HCT116 (cell line): ENCODE measurements around the gene BTG1.

ENCODE experiments used
- CBX3 ChIP-seq: IDR thresholded peaks from 2 replicates; pipeline ENCODE4 v1.6.1; 2012; ENCODE audit warnings: low read depth
- EGR1 ChIP-seq: IDR thresholded peaks from 2 replicates; pipeline ENCODE4 v1.6.1; 2012; ENCODE audit warnings: low read depth
- EZH2 ChIP-seq: fragments of 200-600 bp; sonication (generic); IDR thresholded peaks from 2 replicates; pipeline ENCODE4 v1.6.1; 2017; ENCODE audit warnings: antibody characterized with exemption, mixed run types
- EZH2phosphoT487 ChIP-seq: fragments of 200-600 bp; IDR thresholded peaks from 2 replicates; pipeline ENCODE4 v1.6.1; 2018; ENCODE audit warnings: antibody characterized with exemption, borderline replicate concordance
- POLR2A ChIP-seq: IDR thresholded peaks from 2 replicates; pipeline ENCODE4 v1.7.0; 2011; ENCODE audit warnings: borderline replicate concordance; ENCODE audit not compliant: insufficient read depth, insufficient read length; ENCODE audit errors: extremely low read depth
- POLR2AphosphoS5 ChIP-seq: IDR thresholded peaks from 2 replicates; pipeline ENCODE4 v1.6.1; 2011; ENCODE audit warnings: mild to moderate bottlenecking, low read depth, low read length, moderate library complexity
- RAD21 ChIP-seq: IDR thresholded peaks from 2 replicates; pipeline ENCODE4 v1.6.1; 2012; ENCODE audit warnings: low read depth, mild to moderate bottlenecking
- SIN3A ChIP-seq: IDR thresholded peaks from 2 replicates; pipeline ENCODE4 v1.6.1; 2012; ENCODE audit warnings: low read depth
- TCF7L2 ChIP-seq: IDR thresholded peaks from 2 replicates; pipeline ENCODE4 v1.7.0; 2011; ENCODE audit warnings: borderline replicate concordance, inconsistent platforms; ENCODE audit not compliant: insufficient read depth, insufficient read length; ENCODE audit errors: extremely low read depth
- YY1 ChIP-seq: IDR thresholded peaks from 2 replicates; pipeline ENCODE4 v1.6.1; 2011; ENCODE audit warnings: low read length, low read depth, moderate library complexity, mild to moderate bottlenecking; ENCODE audit not compliant: insufficient replicate concordance; ENCODE audit errors: extremely low read depth
- TF ChIP-seq, protein P1 (sequence below), 3 experiments: fragments of 200-600 bp in 1 of 3; sonication (generic) in 1 of 3; IDR thresholded peaks in 2 of 3; conservative IDR thresholded peaks in 1 of 3; 2 replicates each; pipeline ENCODE4 v1.5.1; 2012 to 2017; ENCODE audit warnings: low read depth in 2 of 3, low read length in 2 of 3, antibody characterized with exemption in 1 of 3, borderline replicate concordance in 1 of 3, control low read depth in 1 of 3, mild to moderate bottlenecking in 1 of 3, mixed read lengths in 1 of 3, mixed run types in 1 of 3, moderate library complexity in 1 of 3; ENCODE audit not compliant: insufficient read depth in 1 of 3
- TF ChIP-seq, protein P2 (sequence below): IDR thresholded peaks from 2 replicates; pipeline ENCODE4 v1.6.1; 2012
- TF ChIP-seq, protein P3 (sequence below): IDR thresholded peaks from 2 replicates; pipeline ENCODE4 v1.6.1; 2012; ENCODE audit warnings: low read depth
- TF ChIP-seq, protein P4 (sequence below): IDR thresholded peaks from 2 replicates; pipeline ENCODE4 v1.6.1; 2011; ENCODE audit warnings: mild to moderate bottlenecking, low read length, moderate library complexity; ENCODE audit not compliant: insufficient replicate concordance; ENCODE audit errors: extremely low read depth

DNA sequence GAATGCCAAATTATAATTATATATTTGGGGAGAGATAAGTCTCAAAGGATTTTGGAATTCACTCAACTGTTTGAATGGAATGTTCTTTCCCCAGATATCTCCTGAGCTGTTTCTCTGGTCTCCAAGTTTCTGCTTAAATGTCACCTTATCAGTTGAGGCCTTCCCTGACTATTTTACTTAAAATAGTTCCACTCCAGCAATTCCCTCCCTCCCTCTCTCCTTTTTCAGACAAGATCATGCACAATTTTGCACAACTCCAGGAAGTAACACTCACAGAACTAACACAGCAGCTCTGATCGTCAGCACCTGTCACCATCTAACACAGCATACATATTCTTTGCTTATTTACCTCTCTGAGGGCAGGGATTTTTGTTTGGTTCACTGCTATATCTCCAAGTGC is 12.5 kb downstream of the BTG1 start:
- TF ChIP-seq CBX3 (no peak), TCF7L2 (no peak), YY1 (no peak), EGR1 (no peak), POLR2A (no peak), RAD21 (no peak), EZH2 (no peak), SIN3A (no peak), POLR2AphosphoS5 (no peak), EZH2phosphoT487 (no peak)
- TF ChIP-seq, protein P1, sequence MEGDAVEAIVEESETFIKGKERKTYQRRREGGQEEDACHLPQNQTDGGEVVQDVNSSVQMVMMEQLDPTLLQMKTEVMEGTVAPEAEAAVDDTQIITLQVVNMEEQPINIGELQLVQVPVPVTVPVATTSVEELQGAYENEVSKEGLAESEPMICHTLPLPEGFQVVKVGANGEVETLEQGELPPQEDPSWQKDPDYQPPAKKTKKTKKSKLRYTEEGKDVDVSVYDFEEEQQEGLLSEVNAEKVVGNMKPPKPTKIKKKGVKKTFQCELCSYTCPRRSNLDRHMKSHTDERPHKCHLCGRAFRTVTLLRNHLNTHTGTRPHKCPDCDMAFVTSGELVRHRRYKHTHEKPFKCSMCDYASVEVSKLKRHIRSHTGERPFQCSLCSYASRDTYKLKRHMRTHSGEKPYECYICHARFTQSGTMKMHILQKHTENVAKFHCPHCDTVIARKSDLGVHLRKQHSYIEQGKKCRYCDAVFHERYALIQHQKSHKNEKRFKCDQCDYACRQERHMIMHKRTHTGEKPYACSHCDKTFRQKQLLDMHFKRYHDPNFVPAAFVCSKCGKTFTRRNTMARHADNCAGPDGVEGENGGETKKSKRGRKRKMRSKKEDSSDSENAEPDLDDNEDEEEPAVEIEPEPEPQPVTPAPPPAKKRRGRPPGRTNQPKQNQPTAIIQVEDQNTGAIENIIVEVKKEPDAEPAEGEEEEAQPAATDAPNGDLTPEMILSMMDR (IDR thresholded peaks at IDR 0.05 in 2 of 3, conservative IDR thresholded peaks at IDR 0.05 in 1 of 3; ENCODE audit: borderline replicate concordance in 1 of 3, insufficient read depth in 1 of 3, low read depth in 2 of 3, low read length in 2 of 3), result no peak
- TF ChIP-seq, protein P2, sequence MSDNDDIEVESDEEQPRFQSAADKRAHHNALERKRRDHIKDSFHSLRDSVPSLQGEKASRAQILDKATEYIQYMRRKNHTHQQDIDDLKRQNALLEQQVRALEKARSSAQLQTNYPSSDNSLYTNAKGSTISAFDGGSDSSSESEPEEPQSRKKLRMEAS, result no peak
- TF ChIP-seq, protein P3, sequence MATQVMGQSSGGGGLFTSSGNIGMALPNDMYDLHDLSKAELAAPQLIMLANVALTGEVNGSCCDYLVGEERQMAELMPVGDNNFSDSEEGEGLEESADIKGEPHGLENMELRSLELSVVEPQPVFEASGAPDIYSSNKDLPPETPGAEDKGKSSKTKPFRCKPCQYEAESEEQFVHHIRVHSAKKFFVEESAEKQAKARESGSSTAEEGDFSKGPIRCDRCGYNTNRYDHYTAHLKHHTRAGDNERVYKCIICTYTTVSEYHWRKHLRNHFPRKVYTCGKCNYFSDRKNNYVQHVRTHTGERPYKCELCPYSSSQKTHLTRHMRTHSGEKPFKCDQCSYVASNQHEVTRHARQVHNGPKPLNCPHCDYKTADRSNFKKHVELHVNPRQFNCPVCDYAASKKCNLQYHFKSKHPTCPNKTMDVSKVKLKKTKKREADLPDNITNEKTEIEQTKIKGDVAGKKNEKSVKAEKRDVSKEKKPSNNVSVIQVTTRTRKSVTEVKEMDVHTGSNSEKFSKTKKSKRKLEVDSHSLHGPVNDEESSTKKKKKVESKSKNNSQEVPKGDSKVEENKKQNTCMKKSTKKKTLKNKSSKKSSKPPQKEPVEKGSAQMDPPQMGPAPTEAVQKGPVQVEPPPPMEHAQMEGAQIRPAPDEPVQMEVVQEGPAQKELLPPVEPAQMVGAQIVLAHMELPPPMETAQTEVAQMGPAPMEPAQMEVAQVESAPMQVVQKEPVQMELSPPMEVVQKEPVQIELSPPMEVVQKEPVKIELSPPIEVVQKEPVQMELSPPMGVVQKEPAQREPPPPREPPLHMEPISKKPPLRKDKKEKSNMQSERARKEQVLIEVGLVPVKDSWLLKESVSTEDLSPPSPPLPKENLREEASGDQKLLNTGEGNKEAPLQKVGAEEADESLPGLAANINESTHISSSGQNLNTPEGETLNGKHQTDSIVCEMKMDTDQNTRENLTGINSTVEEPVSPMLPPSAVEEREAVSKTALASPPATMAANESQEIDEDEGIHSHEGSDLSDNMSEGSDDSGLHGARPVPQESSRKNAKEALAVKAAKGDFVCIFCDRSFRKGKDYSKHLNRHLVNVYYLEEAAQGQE, result no peak
- TF ChIP-seq, protein P4, sequence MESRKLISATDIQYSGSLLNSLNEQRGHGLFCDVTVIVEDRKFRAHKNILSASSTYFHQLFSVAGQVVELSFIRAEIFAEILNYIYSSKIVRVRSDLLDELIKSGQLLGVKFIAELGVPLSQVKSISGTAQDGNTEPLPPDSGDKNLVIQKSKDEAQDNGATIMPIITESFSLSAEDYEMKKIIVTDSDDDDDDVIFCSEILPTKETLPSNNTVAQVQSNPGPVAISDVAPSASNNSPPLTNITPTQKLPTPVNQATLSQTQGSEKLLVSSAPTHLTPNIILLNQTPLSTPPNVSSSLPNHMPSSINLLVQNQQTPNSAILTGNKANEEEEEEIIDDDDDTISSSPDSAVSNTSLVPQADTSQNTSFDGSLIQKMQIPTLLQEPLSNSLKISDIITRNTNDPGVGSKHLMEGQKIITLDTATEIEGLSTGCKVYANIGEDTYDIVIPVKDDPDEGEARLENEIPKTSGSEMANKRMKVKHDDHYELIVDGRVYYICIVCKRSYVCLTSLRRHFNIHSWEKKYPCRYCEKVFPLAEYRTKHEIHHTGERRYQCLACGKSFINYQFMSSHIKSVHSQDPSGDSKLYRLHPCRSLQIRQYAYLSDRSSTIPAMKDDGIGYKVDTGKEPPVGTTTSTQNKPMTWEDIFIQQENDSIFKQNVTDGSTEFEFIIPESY, result no peak
